ENCODE results near the gene MAX. TPM values are rescaled to one million over a fixed set of nuclear protein-coding genes. Genes with fewer than 3 reads are reported as not detected.
A peak's percentile ranks its signal among the peaks of the same experiment; 100 is the strongest.

The MAX gene
- total RNA-seq, 1 experiment from 2014 or later = 83.6 TPM

- CTCF ChIA-PET = no interaction called here
- H3K27me3 Mint-ChIP-seq (ENCODE audit: unreplicated experiment) = no peaks in the 10 kb centered on the region
- no peaks in the 10 kb centered on the region for H3K9me3 Mint-ChIP-seq (ENCODE audit: low read depth, unreplicated experiment)
- BruUV-seq (replicated peaks) = no TSS peak
- TF ChIP-seq, protein P1, sequence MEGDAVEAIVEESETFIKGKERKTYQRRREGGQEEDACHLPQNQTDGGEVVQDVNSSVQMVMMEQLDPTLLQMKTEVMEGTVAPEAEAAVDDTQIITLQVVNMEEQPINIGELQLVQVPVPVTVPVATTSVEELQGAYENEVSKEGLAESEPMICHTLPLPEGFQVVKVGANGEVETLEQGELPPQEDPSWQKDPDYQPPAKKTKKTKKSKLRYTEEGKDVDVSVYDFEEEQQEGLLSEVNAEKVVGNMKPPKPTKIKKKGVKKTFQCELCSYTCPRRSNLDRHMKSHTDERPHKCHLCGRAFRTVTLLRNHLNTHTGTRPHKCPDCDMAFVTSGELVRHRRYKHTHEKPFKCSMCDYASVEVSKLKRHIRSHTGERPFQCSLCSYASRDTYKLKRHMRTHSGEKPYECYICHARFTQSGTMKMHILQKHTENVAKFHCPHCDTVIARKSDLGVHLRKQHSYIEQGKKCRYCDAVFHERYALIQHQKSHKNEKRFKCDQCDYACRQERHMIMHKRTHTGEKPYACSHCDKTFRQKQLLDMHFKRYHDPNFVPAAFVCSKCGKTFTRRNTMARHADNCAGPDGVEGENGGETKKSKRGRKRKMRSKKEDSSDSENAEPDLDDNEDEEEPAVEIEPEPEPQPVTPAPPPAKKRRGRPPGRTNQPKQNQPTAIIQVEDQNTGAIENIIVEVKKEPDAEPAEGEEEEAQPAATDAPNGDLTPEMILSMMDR (IDR thresholded peaks at IDR 0.05; ENCODE audit: unreplicated experiment) = no peak
- peaks cover 3% of the 10 kb centered on the region for H3K4me1 Mint-ChIP-seq (ENCODE audit: low read depth, unreplicated experiment)
- intact Hi-C loops (cut with micrococcal nuclease; ENCODE audit: unreplicated experiment) = no loop called here
- no peak overlapping the region for H3K4me3 Mint-ChIP-seq (ENCODE audit: low read depth, unreplicated experiment)
- H3K36me3 Mint-ChIP-seq (ENCODE audit: insufficient read depth, unreplicated experiment) = peaks cover 28% of the 10 kb centered on the region
- DNase-seq = no peak
- no peak overlapping the region for H3K27ac Mint-ChIP-seq (ENCODE audit: unreplicated experiment)
These were observed 23.1 kb downstream of the MAX start for GRCh38 chr14:65079201-65079600.

GRCh38 chr14:65077318-65077717, 25.0 kb downstream of the MAX start:
- no peak for DNase-seq
- Mint-ChIP-seq H3K9me3 (ENCODE audit: low read depth, unreplicated experiment) (no peaks in the 10 kb centered on the region), H3K27ac (ENCODE audit: unreplicated experiment) (no peak overlapping the region), H3K4me3 (ENCODE audit: low read depth, unreplicated experiment) (no peak overlapping the region), H3K4me1 (ENCODE audit: low read depth, unreplicated experiment) (peaks cover 12% of the 10 kb centered on the region), H3K36me3 (ENCODE audit: insufficient read depth, unreplicated experiment) (peaks cover 16% of the 10 kb centered on the region), H3K27me3 (ENCODE audit: unreplicated experiment) (no peaks in the 10 kb centered on the region)
- CTCF ChIA-PET = no interaction called here
- intact Hi-C loops (cut with micrococcal nuclease; ENCODE audit: unreplicated experiment) = no loop called here
- TF ChIP-seq, protein P1 (IDR thresholded peaks at IDR 0.05; ENCODE audit: unreplicated experiment) = no peak
- BruUV-seq (replicated peaks) = no TSS peak

DNA sequence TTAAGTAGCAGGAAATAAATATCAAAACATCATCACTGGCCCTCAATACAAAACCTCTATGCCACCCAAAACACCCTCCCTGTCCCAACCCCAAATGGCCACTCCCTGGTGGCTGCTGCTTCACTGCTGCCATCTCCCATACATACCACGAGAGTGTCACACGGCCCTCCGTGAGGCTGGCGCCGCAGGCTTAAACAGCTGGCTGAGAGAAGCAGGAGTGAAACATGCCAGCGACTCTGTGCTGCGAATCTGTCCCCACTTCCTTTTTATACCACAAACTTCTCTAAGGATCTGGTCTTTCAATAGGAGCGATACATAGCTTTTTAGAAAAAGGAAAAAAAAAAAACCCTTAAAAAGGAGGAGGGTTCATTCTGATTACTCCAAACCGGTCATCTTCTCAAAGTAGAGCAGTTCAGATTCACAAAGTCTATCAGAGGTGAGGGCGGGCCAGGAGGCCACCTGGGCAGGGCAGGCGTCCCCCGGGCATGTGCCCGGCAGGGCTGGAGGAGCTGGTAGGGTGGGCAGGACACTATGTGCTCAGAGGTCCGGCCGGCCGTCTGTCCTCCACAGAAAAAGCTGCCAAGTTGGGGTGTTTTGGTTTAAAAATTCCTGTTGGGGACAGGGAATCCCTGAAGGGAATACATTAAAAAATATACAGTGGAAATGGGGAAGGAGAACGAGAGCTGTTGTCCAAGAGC, 26.5 kb downstream of the MAX start:
- BruUV-seq (replicated peaks) = TSS peak; percentile 65
- TF ChIP-seq, protein P1 (IDR thresholded peaks at IDR 0.05; ENCODE audit: unreplicated experiment) = no peak
- Mint-ChIP-seq H3K27me3 (ENCODE audit: unreplicated experiment) (no peaks in the 10 kb centered on the region), H3K4me3 (ENCODE audit: low read depth, unreplicated experiment) (no peak overlapping the region), H3K27ac (ENCODE audit: unreplicated experiment) (no peak overlapping the region), H3K36me3 (ENCODE audit: insufficient read depth, unreplicated experiment) (peaks cover 13% of the 10 kb centered on the region), H3K4me1 (ENCODE audit: low read depth, unreplicated experiment) (peaks cover 12% of the 10 kb centered on the region), H3K9me3 (ENCODE audit: low read depth, unreplicated experiment) (no peaks in the 10 kb centered on the region)
- CTCF ChIA-PET = interaction anchor here (0.7 kb wide), 1 partner anchor 29 kb away, joined by 4 read pairs; no protein-coding TSS in a partner anchor
- DNase-seq = no peak
- intact Hi-C loops (cut with micrococcal nuclease; ENCODE audit: unreplicated experiment) = no loop called here

- DNase-seq = no peak
- CTCF ChIA-PET = no interaction called here
- intact Hi-C loops (cut with micrococcal nuclease; ENCODE audit: unreplicated experiment) = no loop called here
- no TSS peak for BruUV-seq (replicated peaks)
- H3K27ac Mint-ChIP-seq (ENCODE audit: unreplicated experiment) = no peak overlapping the region
- H3K27me3 Mint-ChIP-seq (ENCODE audit: unreplicated experiment) = no peaks in the 10 kb centered on the region
- H3K4me1 Mint-ChIP-seq (ENCODE audit: low read depth, unreplicated experiment) = peaks cover 12% of the 10 kb centered on the region
- H3K36me3 Mint-ChIP-seq (ENCODE audit: insufficient read depth, unreplicated experiment) = peaks cover 19% of the 10 kb centered on the region
- H3K9me3 Mint-ChIP-seq (ENCODE audit: low read depth, unreplicated experiment) = no peaks in the 10 kb centered on the region
- TF ChIP-seq, protein P1 (IDR thresholded peaks at IDR 0.05; ENCODE audit: unreplicated experiment) = no peak
- no peak overlapping the region for H3K4me3 Mint-ChIP-seq (ENCODE audit: low read depth, unreplicated experiment)
These were observed 27.7 kb downstream of the MAX start for GRCh38 chr14:65074449-65075150.
